ENCODE results near the gene GNAS-AS1. TPM values are rescaled to one million over a fixed set of nuclear protein-coding genes. Genes with fewer than 3 reads are reported as not detected.

GNAS-AS1 gene
- total RNA-seq, 1 experiment from 2014 or later, result 0.11 TPM

DNA sequence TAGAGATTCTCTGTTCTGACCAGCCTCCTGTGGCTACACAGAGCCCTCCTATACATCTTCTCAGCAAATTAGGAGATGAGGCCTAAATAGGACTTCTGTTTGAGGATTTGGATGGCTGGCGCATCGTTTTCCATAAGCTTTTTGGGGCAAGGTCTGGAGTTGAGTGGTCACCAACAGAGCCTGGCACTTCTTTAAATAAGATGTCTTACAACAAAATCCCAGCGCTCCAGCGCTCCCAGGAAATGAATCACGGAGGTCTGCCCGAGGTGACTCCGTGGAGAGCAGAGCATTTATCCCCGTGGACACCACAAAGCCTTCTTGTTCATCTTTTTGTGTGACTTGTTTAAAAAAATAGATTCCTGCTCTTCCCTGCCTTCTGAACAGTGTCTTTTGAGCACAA lies 75.3 kb downstream of the GNAS-AS1 start:
- Histone ChIP-seq H3K9me2 (replicated peaks; ENCODE audit: low read length) (no peaks in the 10 kb centered on the region), H3K36me3 (ENCODE audit: low read depth, low read length) (no peaks in the 10 kb centered on the region), H2AFZ (ENCODE audit: low read length) (no peak overlapping the region), H3K9me3 (ENCODE audit: low read length) (no peaks in the 10 kb centered on the region), H3K79me2 (ENCODE audit: low read length) (no peaks in the 10 kb centered on the region), H3K4me3 (ENCODE audit: low read length) (no peak overlapping the region), H4K20me1 (ENCODE audit: low read length) (no peaks in the 10 kb centered on the region), H3K4me1 (ENCODE audit: insufficient read depth, low read length) (no peaks in the 10 kb centered on the region), H3K27ac (ENCODE audit: low read length) (no peak overlapping the region), H3K9ac (ENCODE audit: low read length) (no peak overlapping the region), H3F3A (ENCODE audit: low read length, unreplicated experiment) (no peaks in the 10 kb centered on the region), H3K4me2 (ENCODE audit: low read length) (no peak overlapping the region), H3K27me3 (ENCODE audit: low read length) (peaks cover 95% of the 10 kb centered on the region)
- intact Hi-C loops (cut with micrococcal nuclease), result no loop called here
- ChIA-PET POLR2A (ENCODE audit: unreplicated experiment) (no interaction called here), CTCF (no interaction called here)
- DNase-seq (no peak), ATAC-seq (no peak)
- BruUV-seq (replicated peaks), result no TSS peak
- TF ChIP-seq EZH2phosphoT487 (IDR thresholded peaks at IDR 0.05; ENCODE audit: borderline replicate concordance, low read length), result no peak
- no peak for TF ChIP-seq EZH2 (IDR thresholded peaks at IDR 0.05; ENCODE audit: low read length, unreplicated experiment)
- no peak for TF ChIP-seq CTCF (conservative IDR thresholded peaks at IDR 0.05; ENCODE audit: low read depth, low read length)

- CTCF ChIA-PET, result no interaction called here
- TF ChIP-seq CTCF (conservative IDR thresholded peaks at IDR 0.05; ENCODE audit: low read depth, low read length) (no peak), EZH2phosphoT487 (IDR thresholded peaks at IDR 0.05; ENCODE audit: borderline replicate concordance, low read length) (no peak), EZH2 (IDR thresholded peaks at IDR 0.05; ENCODE audit: low read length, unreplicated experiment) (no peak)
Observed at GRCh38 chr20:58774667-58775263, 75.9 kb downstream of the GNAS-AS1 start.

GRCh38 chr20:58774214-58774613 lies 76.5 kb downstream of the GNAS-AS1 start:
- Histone ChIP-seq H2AFZ (ENCODE audit: low read length) (no peak overlapping the region), H3K4me1 (ENCODE audit: insufficient read depth, low read length) (no peaks in the 10 kb centered on the region), H3K27ac (ENCODE audit: low read length) (no peak overlapping the region), H3K79me2 (ENCODE audit: low read length) (no peaks in the 10 kb centered on the region), H3K27me3 (ENCODE audit: low read length) (peaks cover 95% of the 10 kb centered on the region), H3K4me2 (ENCODE audit: low read length) (no peak overlapping the region), H3K36me3 (ENCODE audit: low read depth, low read length) (no peaks in the 10 kb centered on the region), H3F3A (ENCODE audit: low read length, unreplicated experiment) (no peaks in the 10 kb centered on the region), H4K20me1 (ENCODE audit: low read length) (no peaks in the 10 kb centered on the region), H3K9me3 (ENCODE audit: low read length) (no peaks in the 10 kb centered on the region), H3K9me2 (replicated peaks; ENCODE audit: low read length) (no peaks in the 10 kb centered on the region), H3K9ac (ENCODE audit: low read length) (no peak overlapping the region), H3K4me3 (ENCODE audit: low read length) (no peak overlapping the region)
- intact Hi-C loops (cut with micrococcal nuclease), result no loop called here
- no TSS peak for BruUV-seq (replicated peaks)
- ChIA-PET CTCF (no interaction called here), POLR2A (ENCODE audit: unreplicated experiment) (no interaction called here)
- TF ChIP-seq CTCF (conservative IDR thresholded peaks at IDR 0.05; ENCODE audit: low read depth, low read length), result no peak
- TF ChIP-seq EZH2 (IDR thresholded peaks at IDR 0.05; ENCODE audit: low read length, unreplicated experiment), result no peak
- no peak for TF ChIP-seq EZH2phosphoT487 (IDR thresholded peaks at IDR 0.05; ENCODE audit: borderline replicate concordance, low read length)
- ATAC-seq (no peak), DNase-seq (no peak)

More at GRCh38 chr20:58774667-58775263, 75.9 kb downstream of the GNAS-AS1 start:
- H3K9me2 ChIP-seq (replicated peaks; ENCODE audit: low read length), result no peaks in the 10 kb centered on the region
- POLR2A ChIA-PET (ENCODE audit: unreplicated experiment), result no interaction called here
- no peak overlapping the region for H3K4me2 ChIP-seq (ENCODE audit: low read length)
- DNase-seq, result no peak
- no peaks in the 10 kb centered on the region for H3K36me3 ChIP-seq (ENCODE audit: low read depth, low read length)
- no peak for ATAC-seq
- intact Hi-C loops (cut with micrococcal nuclease), result no loop called here
- no peaks in the 10 kb centered on the region for H3K79me2 ChIP-seq (ENCODE audit: low read length)
- no peak overlapping the region for H2AFZ ChIP-seq (ENCODE audit: low read length)
- no peaks in the 10 kb centered on the region for H3F3A ChIP-seq (ENCODE audit: low read length, unreplicated experiment)
- BruUV-seq (replicated peaks), result no TSS peak
- no peaks in the 10 kb centered on the region for H3K4me1 ChIP-seq (ENCODE audit: insufficient read depth, low read length)
- no peak overlapping the region for H3K4me3 ChIP-seq (ENCODE audit: low read length)
- H3K27me3 ChIP-seq (ENCODE audit: low read length), result peaks cover 95% of the 10 kb centered on the region
- no peaks in the 10 kb centered on the region for H3K9me3 ChIP-seq (ENCODE audit: low read length)
- no peaks in the 10 kb centered on the region for H4K20me1 ChIP-seq (ENCODE audit: low read length)
- H3K27ac ChIP-seq (ENCODE audit: low read length), result no peak overlapping the region
- no peak overlapping the region for H3K9ac ChIP-seq (ENCODE audit: low read length)
